RPMI8226 (cell line): ENCODE results near the gene DSG4.
"Not testable (repeated sequence)": the region's sequence is repeated elsewhere in the genome, so short reads cannot be mapped to it uniquely, and the experiment has no call there.

Source experiments
- DNase-seq: peaks from one replicate; pipeline ENCODE4 v3.0.0-alpha.2; 2015

The DSG4 gene, protein sequence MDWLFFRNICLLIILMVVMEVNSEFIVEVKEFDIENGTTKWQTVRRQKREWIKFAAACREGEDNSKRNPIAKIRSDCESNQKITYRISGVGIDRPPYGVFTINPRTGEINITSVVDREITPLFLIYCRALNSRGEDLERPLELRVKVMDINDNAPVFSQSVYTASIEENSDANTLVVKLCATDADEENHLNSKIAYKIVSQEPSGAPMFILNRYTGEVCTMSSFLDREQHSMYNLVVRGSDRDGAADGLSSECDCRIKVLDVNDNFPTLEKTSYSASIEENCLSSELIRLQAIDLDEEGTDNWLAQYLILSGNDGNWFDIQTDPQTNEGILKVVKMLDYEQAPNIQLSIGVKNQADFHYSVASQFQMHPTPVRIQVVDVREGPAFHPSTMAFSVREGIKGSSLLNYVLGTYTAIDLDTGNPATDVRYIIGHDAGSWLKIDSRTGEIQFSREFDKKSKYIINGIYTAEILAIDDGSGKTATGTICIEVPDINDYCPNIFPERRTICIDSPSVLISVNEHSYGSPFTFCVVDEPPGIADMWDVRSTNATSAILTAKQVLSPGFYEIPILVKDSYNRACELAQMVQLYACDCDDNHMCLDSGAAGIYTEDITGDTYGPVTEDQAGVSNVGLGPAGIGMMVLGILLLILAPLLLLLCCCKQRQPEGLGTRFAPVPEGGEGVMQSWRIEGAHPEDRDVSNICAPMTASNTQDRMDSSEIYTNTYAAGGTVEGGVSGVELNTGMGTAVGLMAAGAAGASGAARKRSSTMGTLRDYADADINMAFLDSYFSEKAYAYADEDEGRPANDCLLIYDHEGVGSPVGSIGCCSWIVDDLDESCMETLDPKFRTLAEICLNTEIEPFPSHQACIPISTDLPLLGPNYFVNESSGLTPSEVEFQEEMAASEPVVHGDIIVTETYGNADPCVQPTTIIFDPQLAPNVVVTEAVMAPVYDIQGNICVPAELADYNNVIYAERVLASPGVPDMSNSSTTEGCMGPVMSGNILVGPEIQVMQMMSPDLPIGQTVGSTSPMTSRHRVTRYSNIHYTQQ

DNA sequence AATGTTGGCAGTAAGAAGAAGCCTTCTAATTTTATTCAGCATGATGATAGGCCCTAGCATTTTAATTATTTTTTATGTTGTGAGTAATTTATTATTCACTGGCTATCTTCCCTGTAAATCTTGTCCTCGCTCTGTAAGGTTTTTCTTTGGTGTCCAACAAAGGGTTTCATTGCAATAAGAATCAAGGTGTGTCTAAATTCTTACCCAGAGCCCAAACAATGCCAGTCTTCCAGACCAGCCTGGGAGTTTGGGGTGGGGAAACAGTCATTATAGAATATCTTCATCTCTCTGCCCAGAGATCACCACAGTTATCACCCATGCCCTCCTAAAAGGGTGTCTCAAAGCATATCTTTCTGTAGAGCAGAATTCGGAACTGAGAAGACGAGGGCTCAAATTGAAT is at the start of gene DSG4:
DSG4 (plus strand) TSS at position 301 of the 400 bp plus-strand sequence. CDS start 135 bp downstream, outside the sequence.
- no peak for DNase-seq

DNA sequence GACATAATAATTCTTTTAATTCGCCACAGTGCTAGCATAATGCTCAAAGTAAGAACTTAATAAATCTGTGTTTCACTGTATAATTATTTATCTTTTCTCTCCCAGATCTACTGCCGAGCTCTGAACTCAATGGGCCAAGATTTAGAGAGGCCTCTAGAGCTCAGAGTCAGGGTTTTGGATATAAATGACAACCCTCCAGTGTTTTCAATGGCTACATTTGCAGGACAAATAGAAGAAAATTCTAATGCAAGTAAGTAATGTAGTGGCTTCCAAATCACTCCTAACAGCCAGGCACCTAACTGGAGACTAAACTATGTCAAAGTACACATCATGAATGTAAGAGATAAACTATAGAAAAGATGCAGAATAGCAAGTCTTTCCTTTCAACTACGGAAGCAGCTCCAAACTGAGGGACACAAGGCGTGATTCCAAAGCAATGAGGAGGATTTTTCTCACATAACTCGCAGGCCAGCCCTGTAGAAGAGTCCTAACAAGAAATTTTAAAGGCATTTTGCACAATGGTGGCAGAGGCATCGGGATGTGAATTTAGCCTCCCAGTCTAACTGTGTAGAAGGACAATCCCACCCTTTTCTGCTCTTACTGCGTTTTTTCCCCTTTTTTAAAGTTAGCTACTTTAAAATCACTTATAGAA is 46.7 kb upstream of the DSG4 start:
- no peak for DNase-seq

DNA sequence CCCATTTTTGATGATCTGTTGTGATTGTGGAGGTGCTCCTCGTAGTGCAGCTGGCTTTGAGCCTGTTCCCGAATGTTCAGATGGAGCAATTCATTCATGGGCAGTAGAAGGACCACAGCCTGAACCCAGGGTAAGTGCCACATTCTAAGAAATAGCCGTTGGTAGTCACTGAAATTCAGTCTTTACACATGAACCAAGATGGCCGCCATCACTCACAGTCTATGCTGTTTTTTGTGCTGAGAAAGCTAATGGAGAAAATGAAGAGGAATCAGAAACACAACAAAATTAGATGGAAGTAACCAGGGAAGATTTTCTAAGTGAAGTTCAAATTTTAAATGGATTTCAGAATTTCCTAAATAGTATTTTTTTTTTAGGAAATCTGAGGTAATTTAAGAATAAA is 33.1 kb upstream of the DSG4 start:
- DNase-seq = no peak

DNA sequence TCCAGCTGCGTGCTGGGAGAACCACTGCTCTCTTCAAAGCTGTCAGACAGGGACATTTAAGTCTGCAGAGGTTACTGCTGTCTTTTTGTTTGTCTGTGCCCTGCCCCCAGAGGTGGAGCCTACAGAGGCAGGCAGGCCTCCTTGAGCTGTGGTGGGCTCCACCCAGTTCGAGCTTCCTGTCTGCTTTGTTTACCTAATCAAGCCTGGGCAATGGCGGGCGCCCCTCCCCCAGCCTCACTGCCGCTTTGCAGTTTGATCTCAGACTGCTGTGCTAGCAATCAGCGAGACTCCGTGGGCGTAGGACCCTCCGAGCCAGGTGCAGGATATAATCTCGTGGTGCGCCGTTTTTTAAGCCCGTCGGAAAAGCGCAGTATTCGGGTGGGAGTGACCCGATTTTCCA is 23.2 kb upstream of the DSG4 start:
- not testable (repeated sequence) for DNase-seq

DNA sequence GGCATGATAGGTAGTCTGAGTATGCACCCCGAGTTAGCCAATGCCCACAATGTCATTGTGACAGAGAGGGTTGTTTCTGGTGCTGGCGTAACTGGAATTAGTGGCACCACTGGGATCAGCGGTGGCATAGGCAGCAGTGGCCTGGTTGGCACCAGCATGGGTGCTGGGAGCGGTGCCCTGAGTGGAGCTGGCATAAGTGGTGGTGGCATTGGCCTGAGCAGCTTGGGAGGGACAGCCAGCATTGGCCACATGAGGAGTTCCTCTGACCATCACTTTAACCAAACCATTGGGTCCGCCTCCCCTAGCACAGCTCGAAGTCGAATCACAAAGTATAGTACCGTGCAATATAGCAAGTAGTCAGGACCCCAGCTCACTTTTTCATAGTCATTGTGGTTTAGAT is 21.6 kb upstream of the DSG4 start:
- DNase-seq = no peak

DNA sequence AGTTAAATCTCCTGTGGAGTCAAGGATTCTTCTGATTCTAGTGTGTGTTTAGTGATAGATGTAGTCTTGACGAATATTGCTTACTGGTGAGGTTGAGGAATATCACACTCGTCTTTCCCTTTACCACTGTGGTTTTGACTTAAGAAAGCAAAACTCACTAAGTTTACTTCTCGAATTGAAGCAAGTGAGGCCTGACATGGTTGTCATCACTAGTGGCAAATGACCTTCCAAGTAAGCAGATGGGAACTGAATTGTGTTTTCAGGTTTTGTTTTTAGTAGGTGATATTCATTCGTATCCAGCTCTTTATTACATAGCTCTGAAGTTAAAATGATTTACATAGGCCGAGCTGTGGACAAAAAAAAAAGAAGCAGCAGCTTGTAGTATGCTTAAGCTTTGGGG is 20.6 kb upstream of the DSG4 start:
- DNase-seq = no peak

DNA sequence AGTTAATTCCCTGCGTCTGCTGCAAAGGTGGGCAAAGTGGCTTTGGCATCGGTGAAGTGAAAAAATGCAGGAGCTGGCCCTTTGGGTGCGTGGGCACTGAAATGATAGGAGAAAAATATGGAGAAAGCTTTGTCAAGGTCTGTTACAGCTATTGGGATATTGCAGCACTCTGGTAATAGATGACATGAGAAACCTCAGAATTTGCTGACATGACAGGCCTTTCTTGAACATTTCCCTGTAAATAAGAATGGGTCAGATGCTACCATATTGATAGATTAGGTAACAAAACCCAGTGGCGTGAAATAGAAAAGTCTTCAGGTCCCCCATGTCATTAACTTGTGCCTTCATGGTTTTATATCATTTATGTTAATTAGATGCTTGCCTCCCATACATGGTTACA is 12.4 kb upstream of the DSG4 start:
- no peak for DNase-seq

DNA sequence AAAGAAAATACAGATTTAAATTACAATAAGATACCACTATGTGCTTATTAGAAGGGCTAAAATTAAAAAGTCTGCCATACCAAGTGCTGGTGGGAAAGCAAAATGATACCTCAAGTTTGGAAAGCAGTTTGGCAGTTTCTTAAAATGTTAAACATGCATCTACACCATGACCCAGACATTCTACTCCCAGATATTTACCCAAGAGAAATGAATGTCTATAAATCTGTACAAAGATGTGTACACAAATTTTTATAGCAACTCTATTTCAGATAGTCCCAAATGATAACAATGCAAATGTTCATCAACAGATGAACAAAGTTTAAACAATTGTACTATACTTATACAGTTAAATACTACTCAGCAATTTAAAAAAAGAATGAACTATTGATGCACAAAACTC is 7.1 kb upstream of the DSG4 start:
- no peak for DNase-seq

DNA sequence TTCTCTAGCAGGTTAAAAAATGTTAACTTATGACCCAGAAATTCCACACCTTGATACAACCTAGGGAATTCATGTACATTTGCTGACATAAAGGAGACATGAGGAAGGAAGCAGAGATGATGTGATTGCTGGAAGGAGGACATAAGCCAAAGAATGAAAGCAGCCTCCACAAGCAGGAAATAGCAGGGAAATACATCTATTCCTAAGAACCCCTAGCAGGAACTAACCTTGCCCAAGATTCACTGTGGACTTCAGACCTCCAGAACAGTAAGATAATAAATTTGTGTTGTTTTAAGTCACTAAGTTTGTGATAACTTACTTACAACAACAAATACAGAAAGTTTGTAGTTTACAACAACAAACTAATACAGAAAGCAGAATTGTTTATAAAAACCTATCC is 4.6 kb upstream of the DSG4 start:
- DNase-seq = no peak

DNA sequence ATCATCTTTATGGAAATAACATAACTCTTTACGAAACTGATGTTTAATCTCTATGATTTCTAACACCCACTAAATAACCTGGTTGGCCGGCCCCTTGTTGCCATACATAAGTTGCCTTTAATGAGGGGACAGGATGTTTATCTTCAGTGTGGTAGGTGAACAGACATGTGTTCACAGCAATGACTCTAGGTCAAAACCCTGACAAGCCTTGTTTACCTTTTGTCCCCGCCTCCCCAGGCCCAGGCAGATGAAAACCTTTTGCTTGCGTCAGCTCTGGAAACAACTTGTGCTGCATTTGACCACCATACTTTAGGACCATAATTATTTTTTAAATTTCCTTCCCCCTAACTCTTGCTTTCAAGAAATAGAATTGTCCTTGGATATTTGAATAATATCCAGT is 2.9 kb upstream of the DSG4 start:
- DNase-seq = no peak

DNA sequence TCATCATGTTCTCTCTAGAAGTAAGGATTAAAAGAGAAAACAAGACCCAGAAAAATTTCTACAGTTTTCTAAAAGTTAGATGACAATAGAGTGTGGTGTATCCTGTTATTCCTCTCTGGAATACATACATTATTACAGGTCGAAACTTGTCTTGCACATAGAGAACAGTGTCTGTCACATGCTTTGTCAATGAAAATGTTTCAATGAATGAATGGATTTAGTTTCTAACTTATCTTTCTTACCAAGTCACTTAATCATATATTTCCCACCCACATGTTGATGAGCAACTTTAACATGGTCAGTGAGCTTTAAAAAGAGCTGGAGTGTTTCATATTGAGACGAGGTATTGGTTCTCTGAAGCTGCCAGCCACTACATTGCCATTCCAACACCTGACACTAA is 4.3 kb downstream of the DSG4 start:
- DNase-seq = no peak

DNA sequence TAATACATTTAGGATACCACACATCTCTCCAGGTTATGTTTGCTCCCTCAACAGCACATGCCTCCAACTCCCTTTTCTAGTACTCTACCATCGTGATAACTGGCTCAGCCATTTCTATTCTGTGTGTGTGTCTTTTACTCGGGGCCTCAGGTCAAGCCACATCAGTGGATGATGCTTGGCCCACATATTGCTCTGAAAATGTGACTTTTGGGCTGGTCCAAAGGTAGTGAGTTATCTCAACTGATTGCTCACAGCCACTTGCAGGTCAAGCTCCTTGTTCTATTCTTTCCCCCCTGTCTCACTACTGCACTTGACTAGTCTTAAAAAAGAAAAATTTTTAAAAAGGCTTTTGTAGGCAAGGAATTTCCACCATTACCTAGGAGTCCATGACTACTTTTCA is 5.5 kb downstream of the DSG4 start:
- DNase-seq = no peak

DNA sequence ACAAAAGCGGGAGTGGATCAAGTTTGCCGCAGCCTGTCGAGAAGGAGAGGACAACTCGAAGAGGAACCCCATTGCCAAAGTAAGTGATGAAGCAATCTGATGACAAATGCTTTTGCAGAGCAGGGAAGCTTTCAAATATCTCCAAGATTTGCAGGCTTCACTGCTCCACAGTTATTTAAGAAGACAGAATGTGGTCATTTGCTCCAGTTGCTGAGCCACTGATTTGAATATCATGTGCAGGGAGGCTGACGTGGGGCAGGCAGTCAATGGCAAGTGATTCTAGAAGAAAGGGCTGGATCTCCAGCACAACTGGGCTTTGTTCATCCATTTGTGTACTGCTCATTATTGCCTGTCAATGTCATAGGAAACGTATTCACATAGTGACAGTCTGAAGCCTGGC is 10.2 kb downstream of the DSG4 start:
- no peak for DNase-seq

DNA sequence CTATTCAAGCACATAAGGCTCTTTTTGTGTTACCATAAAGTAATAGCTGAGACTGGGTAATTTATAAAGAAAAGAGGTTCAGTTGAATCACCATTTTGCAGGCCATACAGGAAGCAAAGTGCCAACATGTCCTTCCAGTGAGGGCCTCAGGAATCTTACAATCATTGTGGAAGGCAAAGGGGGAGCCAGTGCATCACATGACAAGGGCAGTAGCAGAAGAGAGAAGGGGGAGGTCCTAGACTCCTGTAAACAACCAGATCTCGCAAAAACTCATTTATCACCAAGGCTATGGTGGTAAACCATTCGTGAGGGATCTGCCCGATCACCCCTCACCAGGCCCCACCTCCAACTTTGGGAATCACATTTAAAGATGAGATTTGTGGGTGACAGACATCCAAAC is 16.7 kb downstream of the DSG4 start:
- DNase-seq = no peak

DNA sequence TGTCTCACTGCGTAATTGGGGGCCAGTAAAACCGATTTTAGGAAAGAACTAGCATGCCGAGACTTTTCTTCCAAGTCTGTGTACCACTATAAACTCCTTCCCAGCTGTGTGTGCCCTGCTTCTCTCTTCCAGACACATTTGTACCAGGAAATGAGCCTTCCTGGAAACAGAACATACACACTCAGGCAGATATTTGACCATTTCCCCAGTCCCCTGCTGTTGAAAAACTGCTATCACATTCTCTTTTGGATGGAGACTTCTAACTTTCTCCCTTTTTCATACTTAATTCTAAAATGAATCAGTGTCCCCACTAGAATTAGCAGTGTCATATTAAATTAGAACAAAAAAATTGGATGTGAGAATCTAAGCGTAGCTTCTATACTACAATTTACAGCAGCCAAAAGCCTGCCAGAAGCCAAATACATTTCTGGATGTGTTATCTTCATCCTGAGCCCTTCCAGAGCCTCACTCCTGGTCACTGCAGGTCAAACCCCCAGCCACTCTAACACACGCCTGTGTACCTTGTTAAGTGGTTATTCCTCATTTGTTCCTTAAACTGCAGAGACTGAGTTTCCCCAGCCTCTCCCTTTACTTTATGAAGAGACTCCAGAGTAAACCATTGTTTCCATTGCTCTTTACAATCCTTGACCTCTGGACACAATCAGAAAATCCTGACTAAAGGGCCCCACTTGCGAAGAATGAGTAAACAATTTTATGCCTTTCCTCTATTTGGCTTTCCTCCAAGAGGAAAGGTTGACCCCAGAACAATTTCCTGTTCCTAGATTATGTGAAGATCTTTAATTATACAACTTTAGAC is 20.4 kb downstream of the DSG4 start:
- DNase-seq = no peak

DNA sequence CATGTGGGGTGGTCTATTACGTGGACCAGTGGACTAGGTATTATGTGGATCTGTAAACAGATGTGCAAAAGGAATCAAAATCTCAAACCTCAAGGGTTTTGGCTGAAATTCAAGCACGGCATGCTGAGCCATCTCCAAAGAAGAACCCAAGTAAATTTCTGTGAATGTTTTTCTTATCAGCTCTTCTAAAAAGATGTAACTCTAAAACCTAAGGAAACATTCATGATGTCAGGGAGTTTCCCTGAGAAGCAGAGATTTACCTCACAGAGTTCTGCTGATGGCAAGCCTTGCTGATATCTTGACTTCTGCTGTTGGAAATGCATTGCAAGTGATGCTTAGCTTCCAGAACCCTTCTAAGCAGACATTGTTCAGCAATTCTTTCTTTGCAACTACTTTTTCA is 21.6 kb downstream of the DSG4 start:
- no peak for DNase-seq

DNA sequence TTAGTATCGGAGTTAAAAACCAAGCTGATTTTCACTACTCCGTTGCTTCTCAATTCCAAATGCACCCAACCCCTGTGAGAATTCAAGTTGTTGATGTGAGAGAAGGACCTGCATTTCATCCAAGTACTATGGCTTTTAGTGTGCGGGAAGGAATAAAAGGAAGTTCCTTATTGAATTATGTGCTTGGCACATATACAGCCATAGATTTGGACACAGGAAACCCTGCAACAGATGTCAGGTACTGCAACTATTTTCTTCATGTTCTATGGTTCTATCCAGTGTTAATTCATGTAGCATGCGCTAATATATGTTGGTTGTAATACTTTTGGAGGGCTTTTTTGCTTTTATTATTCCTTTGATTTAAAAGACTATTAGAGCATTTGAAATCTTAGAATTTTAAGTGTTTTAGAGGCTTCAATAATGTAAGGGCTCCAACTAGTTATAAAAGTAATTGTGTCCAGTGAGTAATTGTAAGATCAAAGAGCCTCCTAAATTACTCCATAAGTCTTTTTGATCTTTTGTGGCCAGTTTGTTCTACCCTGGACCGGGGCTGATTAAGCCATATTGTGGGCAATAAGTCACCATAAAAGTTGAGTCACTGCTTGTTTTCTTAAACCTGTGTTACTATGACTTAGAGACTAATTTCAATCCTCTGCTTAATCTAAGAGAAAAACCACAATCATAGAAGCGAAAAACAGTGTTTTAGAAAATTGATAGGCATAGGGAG is 22.9 kb downstream of the DSG4 start:
- no peak for DNase-seq

DNA sequence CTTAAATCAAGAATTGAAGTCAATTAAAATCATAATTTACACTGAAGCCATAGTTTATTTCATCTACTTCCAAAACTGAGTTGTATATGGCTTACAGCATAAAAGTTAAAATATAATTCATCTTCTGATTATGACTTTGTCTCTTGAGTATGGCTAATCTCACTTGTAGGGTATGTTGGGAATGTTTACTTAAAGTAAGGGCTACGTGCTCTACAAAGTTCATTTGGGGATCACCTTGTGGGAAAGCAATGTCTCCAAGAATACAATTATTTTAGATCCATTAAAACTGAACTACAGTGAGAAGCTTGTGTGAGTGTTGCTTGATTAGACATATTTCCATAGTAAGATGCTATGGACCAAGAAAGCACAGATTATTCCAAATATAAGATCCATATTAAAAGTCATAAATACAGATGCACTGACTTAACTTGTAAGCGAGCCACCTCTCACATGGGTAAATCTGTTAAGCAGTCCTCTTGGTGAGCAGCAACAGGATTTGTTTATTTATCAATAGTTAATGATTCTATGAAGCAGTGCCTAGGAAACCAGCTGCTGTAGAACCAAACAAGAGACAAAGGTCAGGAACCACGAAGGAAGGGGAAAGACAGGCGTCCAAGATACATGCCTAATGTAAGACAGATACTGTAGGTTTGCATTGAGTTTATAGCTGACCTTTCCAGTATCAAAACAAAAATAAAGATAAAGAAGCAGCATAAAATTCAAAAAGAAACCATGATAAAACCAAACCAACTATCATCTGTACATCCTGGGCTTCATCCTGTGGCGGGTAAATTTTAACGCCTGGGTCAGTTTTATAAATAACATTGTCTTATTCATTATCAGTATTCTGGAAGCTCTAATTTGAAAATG is 24.8 kb downstream of the DSG4 start:
- no peak for DNase-seq

DNA sequence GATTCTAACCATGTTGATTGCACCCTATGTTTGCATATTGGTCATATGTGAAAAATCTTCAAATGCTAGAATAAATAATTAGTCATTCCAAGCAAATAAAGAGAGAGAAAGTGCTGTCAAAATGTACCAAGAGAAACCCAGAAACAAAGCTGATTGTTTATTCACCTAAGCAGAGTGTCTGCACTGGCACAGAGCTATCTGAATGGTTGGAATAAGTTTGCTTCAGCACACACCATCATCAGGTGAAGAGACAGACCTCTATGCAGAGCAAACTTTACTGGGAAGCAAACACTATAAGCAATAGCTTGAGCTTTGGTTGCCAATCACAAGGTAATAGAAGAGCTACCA is 25.4 kb downstream of the DSG4 start:
- DNase-seq = no peak

DNA sequence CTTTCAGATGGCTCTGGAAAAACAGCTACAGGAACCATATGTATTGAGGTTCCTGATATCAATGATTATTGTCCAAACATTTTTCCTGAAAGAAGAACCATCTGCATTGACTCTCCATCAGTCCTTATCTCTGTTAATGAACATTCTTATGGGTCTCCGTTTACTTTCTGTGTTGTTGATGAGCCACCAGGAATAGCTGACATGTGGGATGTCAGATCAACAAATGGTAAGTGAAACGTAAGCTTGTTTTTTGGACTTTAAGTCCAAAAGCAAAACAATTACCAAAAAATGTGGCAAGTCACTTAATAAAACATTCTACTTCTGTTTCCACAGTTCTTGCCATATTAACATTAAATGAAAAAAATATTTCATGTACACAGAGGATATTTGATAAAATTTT is 26.8 kb downstream of the DSG4 start:
- no peak for DNase-seq

DNA sequence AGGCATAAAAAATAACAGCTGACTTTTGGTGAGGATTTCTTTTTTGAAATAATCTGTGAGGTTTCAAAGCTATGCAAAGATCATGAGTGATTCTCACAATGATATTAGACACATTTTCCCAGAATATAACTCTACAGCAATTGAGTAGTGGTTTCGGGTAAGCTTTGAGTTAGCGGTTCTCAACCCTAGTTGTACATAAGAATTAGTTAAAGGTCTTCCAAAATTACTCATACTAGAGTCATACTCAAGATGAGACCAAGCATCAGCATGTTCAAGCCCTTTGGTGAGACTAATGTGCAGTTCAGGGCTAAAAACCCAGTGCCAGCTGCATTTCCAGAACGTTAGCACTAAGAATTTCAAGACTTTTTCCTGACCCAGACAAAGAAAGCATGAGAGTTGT is 31.1 kb downstream of the DSG4 start:
- DNase-seq = no peak
